Liver (tissue), 3 donors: ENCODE data around the gene LMAN2.

ENCODE experiments used
- ATF3 ChIP-seq: IDR thresholded peaks from 2 replicates; pipeline ENCODE4 v1.6.1; 2016; ENCODE audit warnings: antibody characterized with exemption
- GABPA ChIP-seq, 2 donors: IDR thresholded peaks in 1 of 2; conservative IDR thresholded peaks in 1 of 2; 2 replicates each; pipeline ENCODE4 v1.6.1; 2016; ENCODE audit warnings: antibody characterized with exemption in 2 of 2, mild to moderate bottlenecking in 1 of 2, moderate library complexity in 1 of 2
- HNF4G ChIP-seq: IDR thresholded peaks from 2 replicates; pipeline ENCODE4 v1.6.1; 2016; ENCODE audit warnings: antibody characterized with exemption
- RAD21 ChIP-seq, 2 donors: IDR thresholded peaks; 2 replicates each; pipeline ENCODE4 v1.6.1; 2016; ENCODE audit warnings: antibody characterized with exemption in 2 of 2, mild to moderate bottlenecking in 2 of 2
- REST ChIP-seq: IDR thresholded peaks from 2 replicates; pipeline ENCODE4 v1.6.1; 2016; ENCODE audit warnings: antibody characterized with exemption, mild to moderate bottlenecking
- RXRA ChIP-seq, 2 donors: IDR thresholded peaks; 2 replicates each; pipeline ENCODE4 v1.6.1; 2017 to 2018; ENCODE audit warnings: antibody characterized with exemption in 2 of 2, mild to moderate bottlenecking in 1 of 2
- TAF1 ChIP-seq: conservative IDR thresholded peaks from 2 replicates; pipeline ENCODE4 v1.6.1; 2016; ENCODE audit warnings: antibody characterized with exemption, mild to moderate bottlenecking
- YY1 ChIP-seq: IDR thresholded peaks from 2 replicates; pipeline ENCODE4 v1.6.1; 2016; ENCODE audit warnings: antibody characterized with exemption, mild to moderate bottlenecking
- TF ChIP-seq, protein P1 (sequence below): IDR thresholded peaks from 2 replicates; pipeline ENCODE4 v1.6.1; 2016; ENCODE audit warnings: antibody characterized with exemption
- TF ChIP-seq, protein P2 (sequence below): fragments of 150-350 bp; IDR thresholded peaks from 2 replicates; pipeline ENCODE4 v1.5.1; 2017; ENCODE audit warnings: improper control_type of control experiment, low read depth, low read length; ENCODE audit not compliant: missing input control
- donor health status: healthy.
- donor health status: healthy.

GRCh38 chr5:177307544-177308363 lies 43.7 kb downstream of the LMAN2 start:
- TF ChIP-seq RAD21 (IDR thresholded peaks at IDR 0.05) = no peak
- TF ChIP-seq, protein P1, sequence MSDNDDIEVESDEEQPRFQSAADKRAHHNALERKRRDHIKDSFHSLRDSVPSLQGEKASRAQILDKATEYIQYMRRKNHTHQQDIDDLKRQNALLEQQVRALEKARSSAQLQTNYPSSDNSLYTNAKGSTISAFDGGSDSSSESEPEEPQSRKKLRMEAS = no peak
- no peak for TF ChIP-seq GABPA (IDR thresholded peaks at IDR 0.05 in 1 of 2, conservative IDR thresholded peaks at IDR 0.05 in 1 of 2)
- TF ChIP-seq, protein P2, sequence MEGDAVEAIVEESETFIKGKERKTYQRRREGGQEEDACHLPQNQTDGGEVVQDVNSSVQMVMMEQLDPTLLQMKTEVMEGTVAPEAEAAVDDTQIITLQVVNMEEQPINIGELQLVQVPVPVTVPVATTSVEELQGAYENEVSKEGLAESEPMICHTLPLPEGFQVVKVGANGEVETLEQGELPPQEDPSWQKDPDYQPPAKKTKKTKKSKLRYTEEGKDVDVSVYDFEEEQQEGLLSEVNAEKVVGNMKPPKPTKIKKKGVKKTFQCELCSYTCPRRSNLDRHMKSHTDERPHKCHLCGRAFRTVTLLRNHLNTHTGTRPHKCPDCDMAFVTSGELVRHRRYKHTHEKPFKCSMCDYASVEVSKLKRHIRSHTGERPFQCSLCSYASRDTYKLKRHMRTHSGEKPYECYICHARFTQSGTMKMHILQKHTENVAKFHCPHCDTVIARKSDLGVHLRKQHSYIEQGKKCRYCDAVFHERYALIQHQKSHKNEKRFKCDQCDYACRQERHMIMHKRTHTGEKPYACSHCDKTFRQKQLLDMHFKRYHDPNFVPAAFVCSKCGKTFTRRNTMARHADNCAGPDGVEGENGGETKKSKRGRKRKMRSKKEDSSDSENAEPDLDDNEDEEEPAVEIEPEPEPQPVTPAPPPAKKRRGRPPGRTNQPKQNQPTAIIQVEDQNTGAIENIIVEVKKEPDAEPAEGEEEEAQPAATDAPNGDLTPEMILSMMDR = no peak
- no peak for TF ChIP-seq TAF1
- TF ChIP-seq ATF3 = no peak
- TF ChIP-seq RXRA (IDR thresholded peaks at IDR 0.05) = no peak
- TF ChIP-seq YY1 = no peak
- no peak for TF ChIP-seq REST
- no peak for TF ChIP-seq HNF4G
